ENCODE results near the gene EMX2.

EMX2 gene

GRCh38 chr10:117546581-117547015 lies 4.1 kb downstream of the EMX2 start:
- Histone ChIP-seq H3K4me1 (ENCODE audit: control insufficient read depth, insufficient read depth, low read length, unreplicated experiment) (no peaks in the 10 kb centered on the region), H2AFZ (ENCODE audit: low read length, unreplicated experiment) (no peak overlapping the region), H3K79me2 (ENCODE audit: control insufficient read depth, insufficient read depth, low read length, unreplicated experiment) (no peaks in the 10 kb centered on the region), H3K27me3 (ENCODE audit: insufficient read depth, low read length) (peaks cover 97% of the 10 kb centered on the region), H3K27ac (ENCODE audit: low read depth, low read length) (no peak overlapping the region), H3K4me3 (ENCODE audit: low read depth, low read length) (no peak overlapping the region), H3K36me3 (ENCODE audit: insufficient read depth, low read length) (no peaks in the 10 kb centered on the region)

GRCh38 chr10:117547016-117547715 lies 4.6 kb downstream of the EMX2 start:
- peaks cover 97% of the 10 kb centered on the region for H3K27me3 ChIP-seq (ENCODE audit: insufficient read depth, low read length)
- H3K4me3 ChIP-seq (ENCODE audit: low read depth, low read length): no peak overlapping the region
- no peaks in the 10 kb centered on the region for H3K4me1 ChIP-seq (ENCODE audit: control insufficient read depth, insufficient read depth, low read length, unreplicated experiment)
- H3K79me2 ChIP-seq (ENCODE audit: control insufficient read depth, insufficient read depth, low read length, unreplicated experiment): no peaks in the 10 kb centered on the region
- no peak overlapping the region for H2AFZ ChIP-seq (ENCODE audit: low read length, unreplicated experiment)
- no peak overlapping the region for H3K27ac ChIP-seq (ENCODE audit: low read depth, low read length)
- H3K36me3 ChIP-seq (ENCODE audit: insufficient read depth, low read length): no peaks in the 10 kb centered on the region

- peaks cover 100% of the 10 kb centered on the region for H3K27me3 ChIP-seq (ENCODE audit: insufficient read depth, low read length)
- H3K4me3 ChIP-seq (ENCODE audit: low read depth, low read length): no peak overlapping the region
- no peak overlapping the region for H2AFZ ChIP-seq (ENCODE audit: low read length, unreplicated experiment)
- no peaks in the 10 kb centered on the region for H3K36me3 ChIP-seq (ENCODE audit: insufficient read depth, low read length)
- no peaks in the 10 kb centered on the region for H3K79me2 ChIP-seq (ENCODE audit: control insufficient read depth, insufficient read depth, low read length, unreplicated experiment)
- H3K4me1 ChIP-seq (ENCODE audit: control insufficient read depth, insufficient read depth, low read length, unreplicated experiment): no peaks in the 10 kb centered on the region
- H3K27ac ChIP-seq (ENCODE audit: low read depth, low read length): no peak overlapping the region
Measured at GRCh38 chr10:117547716-117548668, 5.4 kb downstream of the EMX2 start.

GRCh38 chr10:117549100-117549585 lies 6.6 kb downstream of the EMX2 start:
- peaks cover 100% of the 10 kb centered on the region for H3K27me3 ChIP-seq (ENCODE audit: insufficient read depth, low read length)
- H3K36me3 ChIP-seq (ENCODE audit: insufficient read depth, low read length): no peaks in the 10 kb centered on the region
- H3K4me3 ChIP-seq (ENCODE audit: low read depth, low read length): no peak overlapping the region
- no peaks in the 10 kb centered on the region for H3K79me2 ChIP-seq (ENCODE audit: control insufficient read depth, insufficient read depth, low read length, unreplicated experiment)
- H3K4me1 ChIP-seq (ENCODE audit: control insufficient read depth, insufficient read depth, low read length, unreplicated experiment): no peaks in the 10 kb centered on the region
- no peak overlapping the region for H2AFZ ChIP-seq (ENCODE audit: low read length, unreplicated experiment)
- H3K27ac ChIP-seq (ENCODE audit: low read depth, low read length): no peak overlapping the region

GRCh38 chr10:117550076-117550475 lies 7.5 kb downstream of the EMX2 start:
- Histone ChIP-seq H3K79me2 (ENCODE audit: control insufficient read depth, insufficient read depth, low read length, unreplicated experiment) (no peaks in the 10 kb centered on the region), H3K27me3 (ENCODE audit: insufficient read depth, low read length) (peaks cover 99% of the 10 kb centered on the region), H3K27ac (ENCODE audit: low read depth, low read length) (no peak overlapping the region), H3K4me1 (ENCODE audit: control insufficient read depth, insufficient read depth, low read length, unreplicated experiment) (no peaks in the 10 kb centered on the region), H3K36me3 (ENCODE audit: insufficient read depth, low read length) (no peaks in the 10 kb centered on the region), H2AFZ (ENCODE audit: low read length, unreplicated experiment) (no peak overlapping the region), H3K4me3 (ENCODE audit: low read depth, low read length) (no peak overlapping the region)

- Histone ChIP-seq H3K79me2 (ENCODE audit: control insufficient read depth, insufficient read depth, low read length, unreplicated experiment) (no peaks in the 10 kb centered on the region), H3K27ac (ENCODE audit: low read depth, low read length) (no peak overlapping the region), H3K36me3 (ENCODE audit: insufficient read depth, low read length) (no peaks in the 10 kb centered on the region), H2AFZ (ENCODE audit: low read length, unreplicated experiment) (no peak overlapping the region), H3K4me1 (ENCODE audit: control insufficient read depth, insufficient read depth, low read length, unreplicated experiment) (no peaks in the 10 kb centered on the region), H3K27me3 (ENCODE audit: insufficient read depth, low read length) (peaks cover 96% of the 10 kb centered on the region), H3K4me3 (ENCODE audit: low read depth, low read length) (no peak overlapping the region)
Measured at GRCh38 chr10:117550599-117551329, 8.2 kb downstream of the EMX2 start.

GRCh38 chr10:117551330-117552155 lies 9.0 kb downstream of the EMX2 start:
- Histone ChIP-seq H3K27ac (ENCODE audit: low read depth, low read length) (no peak overlapping the region), H2AFZ (ENCODE audit: low read length, unreplicated experiment) (no peak overlapping the region), H3K4me3 (ENCODE audit: low read depth, low read length) (no peak overlapping the region), H3K4me1 (ENCODE audit: control insufficient read depth, insufficient read depth, low read length, unreplicated experiment) (no peaks in the 10 kb centered on the region), H3K36me3 (ENCODE audit: insufficient read depth, low read length) (no peaks in the 10 kb centered on the region), H3K79me2 (ENCODE audit: control insufficient read depth, insufficient read depth, low read length, unreplicated experiment) (no peaks in the 10 kb centered on the region), H3K27me3 (ENCODE audit: insufficient read depth, low read length) (peaks cover 88% of the 10 kb centered on the region)

GRCh38 chr10:117552156-117552631 lies 9.6 kb downstream of the EMX2 start:
- Histone ChIP-seq H3K4me3 (ENCODE audit: low read depth, low read length) (no peak overlapping the region), H3K27me3 (ENCODE audit: insufficient read depth, low read length) (peaks cover 82% of the 10 kb centered on the region), H3K36me3 (ENCODE audit: insufficient read depth, low read length) (no peaks in the 10 kb centered on the region), H3K27ac (ENCODE audit: low read depth, low read length) (no peak overlapping the region), H2AFZ (ENCODE audit: low read length, unreplicated experiment) (no peak overlapping the region), H3K4me1 (ENCODE audit: control insufficient read depth, insufficient read depth, low read length, unreplicated experiment) (no peaks in the 10 kb centered on the region), H3K79me2 (ENCODE audit: control insufficient read depth, insufficient read depth, low read length, unreplicated experiment) (no peaks in the 10 kb centered on the region)

GRCh38 chr10:117552701-117553141 lies 10.2 kb downstream of the EMX2 start:
- peaks cover 76% of the 10 kb centered on the region for H3K27me3 ChIP-seq (ENCODE audit: insufficient read depth, low read length)
- no peaks in the 10 kb centered on the region for H3K79me2 ChIP-seq (ENCODE audit: control insufficient read depth, insufficient read depth, low read length, unreplicated experiment)
- H3K4me3 ChIP-seq (ENCODE audit: low read depth, low read length): no peak overlapping the region
- H3K4me1 ChIP-seq (ENCODE audit: control insufficient read depth, insufficient read depth, low read length, unreplicated experiment): no peaks in the 10 kb centered on the region
- no peak overlapping the region for H3K27ac ChIP-seq (ENCODE audit: low read depth, low read length)
- no peak overlapping the region for H2AFZ ChIP-seq (ENCODE audit: low read length, unreplicated experiment)
- no peaks in the 10 kb centered on the region for H3K36me3 ChIP-seq (ENCODE audit: insufficient read depth, low read length)

Measured in ACC112 (cell line).